NT2/D1 (cell line): ENCODE data around the gene TTLL4.

ENCODE experiments used
- SUZ12 ChIP-seq: IDR thresholded peaks from 2 replicates; pipeline ENCODE4 v1.6.1; 2011; ENCODE audit not compliant: insufficient read length, insufficient read depth; ENCODE audit errors: extremely low read depth
- YY1 ChIP-seq: IDR thresholded peaks from 2 replicates; pipeline ENCODE4 v1.6.1; 2011; ENCODE audit not compliant: insufficient read length, insufficient read depth
- ZNF274 ChIP-seq: IDR thresholded peaks from 2 replicates; pipeline ENCODE4 v1.6.1; 2011; ENCODE audit warnings: mild to moderate bottlenecking, low read depth, low read length

DNA sequence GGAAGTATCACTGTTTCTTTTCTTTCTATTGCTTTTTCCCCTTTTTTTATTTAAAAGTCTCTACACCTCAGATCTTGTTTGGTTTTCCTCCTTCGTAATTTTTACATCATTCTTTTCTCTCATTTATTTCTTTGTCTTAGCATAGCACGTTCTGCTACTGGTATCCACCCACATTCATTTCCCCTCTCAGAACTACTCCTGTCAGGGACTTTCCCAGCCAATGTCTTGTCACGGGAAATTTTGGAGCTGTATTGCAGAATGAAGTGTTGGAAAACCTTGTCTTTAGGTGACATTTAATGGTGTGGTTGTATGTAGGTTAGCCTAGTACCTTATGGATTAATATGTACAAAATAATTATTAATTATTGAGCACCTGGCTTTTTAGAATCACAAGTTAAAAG lies 34.0 kb downstream of the TTLL4 start:
- TF ChIP-seq SUZ12 (no peak), YY1 (no peak), ZNF274 (no peak)
